GM13976 (cell line): ENCODE measurements around the gene THUMPD2.

Experiments used
- DNase-seq: peaks from one replicate; pipeline ENCODE4 v3.0.0; 2012; ENCODE audit warnings: low spot score
- in situ Hi-C: fragments of 300-500 bp; cut with MboI; formaldehyde crosslinking; loops from one replicate; pipeline ENCODE4 v1.12.0; 2022; ENCODE audit warnings: low sequenced_read_pairs, mixed read lengths, inconsistent platforms; ENCODE audit not compliant: unreplicated experiment
- TF ChIP-seq, protein P1 (sequence below): IDR thresholded peaks from 2 replicates; pipeline ENCODE4 v1.5.1; 2012; ENCODE audit warnings: borderline replicate concordance, mild to moderate bottlenecking; ENCODE audit not compliant: insufficient read depth; ENCODE audit errors: extremely low read depth, missing control alignments, control extremely low read depth

Gene THUMPD2

DNA sequence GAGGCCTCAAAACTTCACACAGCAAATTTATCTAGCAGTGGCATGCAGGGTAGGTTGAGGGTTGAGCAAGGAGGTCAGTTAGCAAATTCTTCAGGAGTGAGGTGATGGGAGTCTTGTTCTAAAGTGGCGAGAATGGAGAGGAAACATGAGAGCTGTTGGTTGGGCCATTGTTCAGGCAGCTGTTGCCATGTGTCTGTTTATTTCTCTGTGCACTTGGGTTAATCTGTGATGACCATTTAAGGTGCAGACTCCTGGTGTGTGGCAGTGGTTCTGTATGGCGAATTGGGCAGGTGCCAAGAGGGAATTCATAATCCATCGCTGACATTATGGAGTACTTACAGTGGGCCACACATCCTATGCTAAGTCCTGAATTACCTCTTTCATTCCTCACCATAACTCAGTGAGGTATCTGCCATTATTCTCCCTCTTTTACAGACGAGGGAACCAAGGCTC lies 82.9 kb downstream of the THUMPD2 start:
- in situ Hi-C loops: no loop called here
- no peak for DNase-seq
- TF ChIP-seq, protein P1, sequence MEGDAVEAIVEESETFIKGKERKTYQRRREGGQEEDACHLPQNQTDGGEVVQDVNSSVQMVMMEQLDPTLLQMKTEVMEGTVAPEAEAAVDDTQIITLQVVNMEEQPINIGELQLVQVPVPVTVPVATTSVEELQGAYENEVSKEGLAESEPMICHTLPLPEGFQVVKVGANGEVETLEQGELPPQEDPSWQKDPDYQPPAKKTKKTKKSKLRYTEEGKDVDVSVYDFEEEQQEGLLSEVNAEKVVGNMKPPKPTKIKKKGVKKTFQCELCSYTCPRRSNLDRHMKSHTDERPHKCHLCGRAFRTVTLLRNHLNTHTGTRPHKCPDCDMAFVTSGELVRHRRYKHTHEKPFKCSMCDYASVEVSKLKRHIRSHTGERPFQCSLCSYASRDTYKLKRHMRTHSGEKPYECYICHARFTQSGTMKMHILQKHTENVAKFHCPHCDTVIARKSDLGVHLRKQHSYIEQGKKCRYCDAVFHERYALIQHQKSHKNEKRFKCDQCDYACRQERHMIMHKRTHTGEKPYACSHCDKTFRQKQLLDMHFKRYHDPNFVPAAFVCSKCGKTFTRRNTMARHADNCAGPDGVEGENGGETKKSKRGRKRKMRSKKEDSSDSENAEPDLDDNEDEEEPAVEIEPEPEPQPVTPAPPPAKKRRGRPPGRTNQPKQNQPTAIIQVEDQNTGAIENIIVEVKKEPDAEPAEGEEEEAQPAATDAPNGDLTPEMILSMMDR: no peak

DNA sequence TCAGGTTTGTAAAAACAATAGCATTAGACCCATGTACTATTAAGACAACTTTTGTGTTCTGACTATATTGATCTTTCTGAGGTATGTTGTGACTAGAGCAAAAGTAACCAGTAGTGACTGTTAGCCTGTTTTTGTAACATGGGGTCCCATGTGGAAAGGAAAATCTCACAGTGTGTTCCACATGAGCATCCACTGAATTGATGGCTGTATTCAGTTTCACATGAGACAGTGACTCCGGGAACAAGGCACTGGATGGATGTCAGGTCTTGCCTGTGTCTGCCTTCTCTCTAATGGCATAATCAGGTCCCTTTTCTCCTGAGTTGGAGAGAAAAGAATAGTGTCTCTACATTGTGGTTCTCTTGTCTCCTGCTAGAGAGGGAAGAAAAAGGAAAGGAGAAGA lies 85.8 kb downstream of the THUMPD2 start:
- TF ChIP-seq, protein P1: no peak
- in situ Hi-C loops: no loop called here
- DNase-seq: no peak

DNA sequence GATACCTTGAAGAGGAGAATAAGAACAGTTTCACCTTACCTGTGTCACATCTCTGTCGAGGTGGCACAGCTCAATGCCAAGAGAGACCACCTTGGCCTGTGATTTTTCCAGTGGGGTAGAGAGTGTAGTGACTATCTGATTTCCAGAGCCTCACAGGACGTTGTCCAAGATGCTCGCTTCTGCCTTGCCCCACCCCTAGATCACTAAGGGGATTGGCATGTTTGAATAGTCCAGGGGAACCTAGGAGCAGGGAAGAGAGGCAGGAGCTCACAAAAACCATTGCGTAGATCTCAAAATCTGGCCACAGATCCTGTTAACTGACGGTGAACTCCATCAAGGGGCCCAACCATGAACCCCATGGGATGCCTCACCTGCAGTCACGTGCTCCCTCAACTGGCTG lies 89.2 kb downstream of the THUMPD2 start:
- DNase-seq: no peak
- TF ChIP-seq, protein P1: no peak
- in situ Hi-C loops: no loop called here

DNA sequence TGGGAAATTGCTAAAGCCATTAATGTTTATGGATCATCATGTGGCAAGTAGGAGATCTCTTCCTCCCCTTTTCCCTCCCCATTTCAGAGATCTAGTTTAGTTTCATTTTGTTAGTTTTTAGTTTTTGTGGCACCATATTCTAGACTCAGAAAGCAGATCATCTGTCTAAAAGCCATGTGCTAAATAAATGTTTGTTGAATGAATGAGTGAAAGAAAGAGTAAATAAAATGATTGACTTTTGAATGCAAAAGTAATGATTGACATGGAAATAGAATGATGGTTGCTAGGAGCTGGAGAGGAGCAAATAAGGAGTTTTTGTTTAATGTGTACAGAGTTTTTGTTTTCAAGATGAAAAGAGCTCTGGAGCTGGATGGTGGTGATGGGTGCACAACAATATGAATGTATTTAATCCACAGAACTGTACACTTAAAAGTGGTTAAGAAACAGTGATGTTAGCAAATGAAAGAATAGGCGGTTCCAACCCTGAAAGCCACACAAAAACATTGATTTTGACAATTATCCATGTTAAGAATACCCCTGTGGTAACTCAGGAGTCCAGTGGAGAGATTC lies 89.7 kb downstream of the THUMPD2 start:
- DNase-seq: no peak
- in situ Hi-C loops: no loop called here
- TF ChIP-seq, protein P1: no peak

DNA sequence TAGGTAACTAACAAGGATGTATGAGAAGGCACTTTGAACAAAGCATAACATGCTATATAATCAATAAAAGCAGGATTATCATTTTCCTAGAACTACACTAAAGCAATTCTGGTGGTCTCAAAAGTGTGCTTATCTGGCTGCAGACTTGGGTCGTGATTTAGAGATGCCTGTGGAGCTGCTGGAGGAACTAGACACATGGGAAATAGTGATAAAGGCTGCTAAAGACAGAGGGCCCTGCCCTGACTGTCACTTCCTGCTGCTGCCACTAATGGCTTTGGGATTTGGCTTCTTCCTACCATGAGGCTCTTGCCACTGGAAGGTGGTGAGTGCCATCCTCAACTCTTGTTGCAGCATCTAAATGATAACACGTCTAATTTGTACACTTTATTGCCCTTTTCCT lies 90.9 kb downstream of the THUMPD2 start:
- DNase-seq: no peak
- TF ChIP-seq, protein P1: no peak
- in situ Hi-C loops: no loop called here

DNA sequence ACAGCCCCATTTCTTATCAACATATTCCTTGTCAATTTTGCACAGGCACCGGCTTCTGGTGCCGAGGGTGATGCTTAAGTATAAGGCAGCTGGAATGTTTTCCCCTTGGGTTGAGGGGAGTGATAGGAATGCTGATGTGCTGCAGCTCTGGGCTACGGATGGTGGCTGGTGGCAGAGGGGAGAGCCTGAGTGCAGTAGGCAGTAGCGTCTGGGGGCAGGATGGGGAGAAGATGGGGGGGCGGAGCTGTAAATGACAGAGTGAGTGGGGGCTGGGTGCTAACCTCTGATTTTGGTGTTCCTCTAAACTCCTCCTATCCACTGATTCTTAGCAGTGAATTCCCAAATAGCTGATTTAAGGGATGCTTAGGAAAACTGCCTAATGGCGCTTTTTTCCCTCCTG lies 92.6 kb downstream of the THUMPD2 start:
- in situ Hi-C loops: no loop called here
- TF ChIP-seq, protein P1: no peak
- DNase-seq: no peak
